Measurements from ENCODE around the gene TEN1.
A peak's percentile ranks its signal among the peaks of the same experiment; 100 is the strongest.

The TEN1 gene

GRCh38 chr17:76003915-76004314, 24.9 kb downstream of the TEN1 start:
- Histone ChIP-seq H4K20me1 (ENCODE audit: low read depth, low read length) (no peaks in the 10 kb centered on the region), H3K27ac (ENCODE audit: low read depth, low read length) (no peak overlapping the region), H3F3A (ENCODE audit: insufficient read depth) (no peaks in the 10 kb centered on the region), H3K79me2 (ENCODE audit: insufficient read depth, low read length) (no peaks in the 10 kb centered on the region), H3K9ac (ENCODE audit: low read length) (no peak overlapping the region), H3K9me3 (ENCODE audit: insufficient read depth, low read length) (no peaks in the 10 kb centered on the region), H3K36me3 (ENCODE audit: low read length) (no peaks in the 10 kb centered on the region), H2AFZ (ENCODE audit: low read depth, low read length, severe bottlenecking) (no peak overlapping the region), H3K4me2 (ENCODE audit: low read depth, low read length, poor library complexity, severe bottlenecking) (no peak overlapping the region), H3K4me3 (ENCODE audit: insufficient read depth, low read length, poor library complexity, severe bottlenecking) (no peak overlapping the region), H3K27me3 (ENCODE audit: low read length) (no peaks in the 10 kb centered on the region), H3K9me2 (replicated peaks; ENCODE audit: insufficient read depth, low read length) (no peaks in the 10 kb centered on the region)
- TF ChIP-seq CTCF (IDR thresholded peaks at IDR 0.05; ENCODE audit: insufficient read depth, low read length, poor library complexity, severe bottlenecking) (no peak), EZH2phosphoT487 (conservative IDR thresholded peaks at IDR 0.05; ENCODE audit: low read length) (no peak)

- H3K36me3 ChIP-seq (ENCODE audit: low read length): no peaks in the 10 kb centered on the region
These were observed 25.8 kb downstream of the TEN1 start for GRCh38 chr17:76004750-76005262.

GRCh38 chr17:76005263-76006149, 26.5 kb downstream of the TEN1 start:
- Histone ChIP-seq H4K20me1 (ENCODE audit: low read depth, low read length) (no peaks in the 10 kb centered on the region), H3K9me2 (replicated peaks; ENCODE audit: insufficient read depth, low read length) (no peaks in the 10 kb centered on the region), H3F3A (ENCODE audit: insufficient read depth) (no peaks in the 10 kb centered on the region), H3K27ac (ENCODE audit: low read depth, low read length) (no peak overlapping the region), H3K36me3 (ENCODE audit: low read length) (no peaks in the 10 kb centered on the region), H3K9ac (ENCODE audit: low read length) (no peak overlapping the region), H3K4me2 (ENCODE audit: low read depth, low read length, poor library complexity, severe bottlenecking) (no peak overlapping the region), H3K79me2 (ENCODE audit: insufficient read depth, low read length) (no peaks in the 10 kb centered on the region), H3K9me3 (ENCODE audit: insufficient read depth, low read length) (no peaks in the 10 kb centered on the region), H3K4me3 (ENCODE audit: insufficient read depth, low read length, poor library complexity, severe bottlenecking) (no peak overlapping the region), H3K27me3 (ENCODE audit: low read length) (no peaks in the 10 kb centered on the region), H2AFZ (ENCODE audit: low read depth, low read length, severe bottlenecking) (no peak overlapping the region)
- TF ChIP-seq CTCF (IDR thresholded peaks at IDR 0.05; ENCODE audit: insufficient read depth, low read length, poor library complexity, severe bottlenecking): peak; percentile 68
- no peak for TF ChIP-seq EZH2phosphoT487 (conservative IDR thresholded peaks at IDR 0.05; ENCODE audit: low read length)

More at GRCh38 chr17:76004750-76005262, 25.8 kb downstream of the TEN1 start:
- H3K4me3 ChIP-seq (ENCODE audit: insufficient read depth, low read length, poor library complexity, severe bottlenecking): no peak overlapping the region
- no peaks in the 10 kb centered on the region for H3K9me3 ChIP-seq (ENCODE audit: insufficient read depth, low read length)
- H3K27ac ChIP-seq (ENCODE audit: low read depth, low read length): no peak overlapping the region
- TF ChIP-seq EZH2phosphoT487 (conservative IDR thresholded peaks at IDR 0.05; ENCODE audit: low read length) (no peak), CTCF (IDR thresholded peaks at IDR 0.05; ENCODE audit: insufficient read depth, low read length, poor library complexity, severe bottlenecking) (no peak)
- no peaks in the 10 kb centered on the region for H3K9me2 ChIP-seq (replicated peaks; ENCODE audit: insufficient read depth, low read length)
- no peak overlapping the region for H3K4me2 ChIP-seq (ENCODE audit: low read depth, low read length, poor library complexity, severe bottlenecking)
- no peak overlapping the region for H2AFZ ChIP-seq (ENCODE audit: low read depth, low read length, severe bottlenecking)
- H3K9ac ChIP-seq (ENCODE audit: low read length): no peak overlapping the region
- no peaks in the 10 kb centered on the region for H3K27me3 ChIP-seq (ENCODE audit: low read length)
- H4K20me1 ChIP-seq (ENCODE audit: low read depth, low read length): no peaks in the 10 kb centered on the region
- H3K79me2 ChIP-seq (ENCODE audit: insufficient read depth, low read length): no peaks in the 10 kb centered on the region
- H3F3A ChIP-seq (ENCODE audit: insufficient read depth): no peaks in the 10 kb centered on the region

Measured in SU-DHL-6 (cell line).